Gastrocnemius medialis (tissue), 4 donors: ENCODE results near the gene MEIS2.

Experiments
- POLR2A ChIP-seq, 2 donors: fragments of 450-650 bp; IDR thresholded peaks; one replicate each; pipeline ENCODE4 v1.6.1; 2017; ENCODE audit warnings: antibody characterized with exemption in 2 of 2, mild to moderate bottlenecking in 2 of 2, moderate library complexity in 2 of 2
- TF ChIP-seq, protein P1 (sequence below), 5 experiments: fragments of 450-650 bp in 3 of 5; fragments of 200-600 bp in 2 of 5; sonication (generic) in 2 of 5; IDR thresholded peaks in 4 of 5; conservative IDR thresholded peaks in 1 of 5; 1 replicate in 4 of 5; 2 replicates in 1 of 5; pipeline ENCODE4 v1.5.1; 2016 to 2019; ENCODE audit warnings: antibody characterized with exemption in 5 of 5, mild to moderate bottlenecking in 3 of 5, moderate library complexity in 3 of 5

DNA sequence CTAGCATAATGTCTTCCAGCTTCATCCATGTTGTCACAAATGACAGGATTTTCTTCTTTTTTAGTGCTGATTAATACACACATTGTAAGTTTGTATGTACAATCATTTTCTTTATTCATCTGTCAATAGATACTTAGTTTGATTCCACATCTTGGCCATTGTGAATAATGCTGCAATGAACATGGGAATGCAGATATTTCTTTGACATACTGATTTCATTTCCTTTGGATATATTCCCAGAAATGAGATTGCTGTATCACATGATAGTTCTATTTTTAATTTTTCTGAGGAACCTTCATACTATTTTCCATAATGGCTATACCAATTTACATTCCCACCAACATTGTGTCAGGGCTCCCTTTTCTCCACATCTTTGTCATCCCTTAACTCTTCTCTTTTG lies 117.9 kb downstream of the MEIS2 start:
- TF ChIP-seq, protein P1, sequence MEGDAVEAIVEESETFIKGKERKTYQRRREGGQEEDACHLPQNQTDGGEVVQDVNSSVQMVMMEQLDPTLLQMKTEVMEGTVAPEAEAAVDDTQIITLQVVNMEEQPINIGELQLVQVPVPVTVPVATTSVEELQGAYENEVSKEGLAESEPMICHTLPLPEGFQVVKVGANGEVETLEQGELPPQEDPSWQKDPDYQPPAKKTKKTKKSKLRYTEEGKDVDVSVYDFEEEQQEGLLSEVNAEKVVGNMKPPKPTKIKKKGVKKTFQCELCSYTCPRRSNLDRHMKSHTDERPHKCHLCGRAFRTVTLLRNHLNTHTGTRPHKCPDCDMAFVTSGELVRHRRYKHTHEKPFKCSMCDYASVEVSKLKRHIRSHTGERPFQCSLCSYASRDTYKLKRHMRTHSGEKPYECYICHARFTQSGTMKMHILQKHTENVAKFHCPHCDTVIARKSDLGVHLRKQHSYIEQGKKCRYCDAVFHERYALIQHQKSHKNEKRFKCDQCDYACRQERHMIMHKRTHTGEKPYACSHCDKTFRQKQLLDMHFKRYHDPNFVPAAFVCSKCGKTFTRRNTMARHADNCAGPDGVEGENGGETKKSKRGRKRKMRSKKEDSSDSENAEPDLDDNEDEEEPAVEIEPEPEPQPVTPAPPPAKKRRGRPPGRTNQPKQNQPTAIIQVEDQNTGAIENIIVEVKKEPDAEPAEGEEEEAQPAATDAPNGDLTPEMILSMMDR (IDR thresholded peaks at IDR 0.05 in 4 of 5, conservative IDR thresholded peaks at IDR 0.05 in 1 of 5): no peak
- TF ChIP-seq POLR2A (IDR thresholded peaks at IDR 0.05): no peak
